Measurements from ENCODE around the gene GDAP2.
"Not testable (repeated sequence)": the region's sequence is repeated elsewhere in the genome, so short reads cannot be mapped to it uniquely, and the experiment has no call there.

The GDAP2 gene

DNA sequence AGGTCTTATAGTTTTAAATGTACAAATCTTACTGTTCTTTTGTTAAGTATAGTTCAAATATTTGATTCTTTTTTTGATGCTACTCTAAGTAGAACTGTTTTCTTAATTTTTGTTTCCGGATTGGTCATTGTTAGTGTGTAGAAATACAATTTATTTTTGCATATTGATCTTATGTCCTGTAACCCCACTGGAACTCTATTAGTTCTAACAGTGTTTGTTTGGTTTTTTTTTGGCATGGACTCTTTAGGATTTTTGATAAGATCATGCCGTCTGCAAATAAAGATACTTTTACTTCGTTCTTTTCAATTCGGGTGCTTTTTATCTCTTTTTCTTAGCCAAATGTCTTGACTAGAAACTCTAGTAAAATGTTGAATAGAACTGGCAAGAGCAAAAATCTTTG lies 26.5 kb downstream of the GDAP2 start:
- DNase-seq (ENCODE audit: low read depth, low spot score), result no peak

- DNase-seq (ENCODE audit: low read depth, low spot score), result no peak
Observed at GRCh38 chr1:117899801-117900200, 29.6 kb downstream of the GDAP2 start.

- DNase-seq (ENCODE audit: low read depth, low spot score), result no peak
Observed at GRCh38 chr1:117897551-117897950, 31.9 kb downstream of the GDAP2 start.

DNA sequence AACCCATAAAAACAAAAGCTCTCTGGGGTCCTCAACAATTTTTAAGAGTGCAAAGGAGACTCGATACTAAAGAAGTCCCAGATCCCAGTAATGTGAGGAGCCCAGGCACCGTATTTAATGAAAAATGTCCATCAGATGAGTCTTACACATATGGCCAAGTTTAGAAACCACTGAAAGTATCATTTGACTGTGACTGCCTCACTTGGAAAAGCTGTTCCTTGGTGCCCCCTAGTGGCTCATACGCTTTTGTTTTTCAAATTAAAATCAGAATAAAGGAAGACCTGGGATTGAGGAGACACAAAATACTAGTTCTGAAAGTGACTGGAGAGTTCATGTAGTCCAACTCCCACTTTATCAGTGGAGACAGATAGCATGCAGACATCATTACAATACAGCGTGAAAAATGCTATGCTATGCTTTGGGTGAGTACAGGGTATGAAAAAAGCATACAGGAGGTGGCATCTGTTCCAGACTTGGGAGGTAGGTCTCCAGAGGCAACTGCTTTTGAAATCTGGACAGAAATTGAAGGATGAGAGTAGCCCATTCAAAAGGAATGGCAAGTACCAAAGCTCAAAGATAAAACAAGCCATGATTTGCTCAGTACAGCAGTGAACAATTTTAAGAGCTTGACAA lies 33.8 kb downstream of the GDAP2 start:
- peak; percentile 36 for DNase-seq (ENCODE audit: low read depth, low spot score)

- DNase-seq (ENCODE audit: low read depth, low spot score), result no peak
Observed at GRCh38 chr1:117894078-117894477, 35.3 kb downstream of the GDAP2 start.

DNA sequence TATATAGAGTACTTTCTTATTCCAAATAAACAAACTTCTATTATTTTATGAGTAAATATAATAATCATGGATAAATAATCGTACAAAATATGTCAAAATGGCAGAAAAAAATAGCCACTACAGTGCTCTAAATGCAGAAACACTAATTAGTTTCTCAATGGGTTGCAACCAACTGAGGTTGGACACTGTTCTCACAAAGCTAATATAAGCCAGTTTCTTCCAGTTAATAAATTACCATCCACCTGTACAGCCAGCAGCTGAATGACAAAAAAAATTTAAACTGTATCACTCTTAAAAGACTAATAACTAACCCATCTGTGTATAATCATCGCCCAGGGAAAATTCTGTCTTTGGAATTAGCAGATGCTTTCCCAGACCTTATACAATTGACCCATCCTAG lies 36.9 kb downstream of the GDAP2 start:
- DNase-seq (ENCODE audit: low read depth, low spot score), result no peak

DNA sequence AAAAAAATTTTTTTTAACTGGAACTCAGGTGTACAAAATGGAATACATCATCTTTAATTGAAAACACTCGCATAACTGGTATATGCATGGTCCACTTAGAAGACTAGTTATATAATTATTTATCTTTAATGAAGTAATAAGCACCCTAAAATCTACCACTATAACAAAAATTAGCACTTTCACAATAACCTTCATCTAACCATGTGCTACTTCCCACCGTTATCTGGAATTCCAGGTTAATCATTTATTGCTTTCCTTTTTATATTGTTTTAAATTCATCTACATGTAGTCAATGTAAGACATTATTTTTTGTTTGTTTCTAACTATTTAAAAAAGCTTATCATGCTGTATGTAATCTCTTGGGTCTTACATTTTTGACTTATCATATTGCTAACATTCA lies 39.0 kb downstream of the GDAP2 start:
- no peak for DNase-seq (ENCODE audit: low read depth, low spot score)

DNA sequence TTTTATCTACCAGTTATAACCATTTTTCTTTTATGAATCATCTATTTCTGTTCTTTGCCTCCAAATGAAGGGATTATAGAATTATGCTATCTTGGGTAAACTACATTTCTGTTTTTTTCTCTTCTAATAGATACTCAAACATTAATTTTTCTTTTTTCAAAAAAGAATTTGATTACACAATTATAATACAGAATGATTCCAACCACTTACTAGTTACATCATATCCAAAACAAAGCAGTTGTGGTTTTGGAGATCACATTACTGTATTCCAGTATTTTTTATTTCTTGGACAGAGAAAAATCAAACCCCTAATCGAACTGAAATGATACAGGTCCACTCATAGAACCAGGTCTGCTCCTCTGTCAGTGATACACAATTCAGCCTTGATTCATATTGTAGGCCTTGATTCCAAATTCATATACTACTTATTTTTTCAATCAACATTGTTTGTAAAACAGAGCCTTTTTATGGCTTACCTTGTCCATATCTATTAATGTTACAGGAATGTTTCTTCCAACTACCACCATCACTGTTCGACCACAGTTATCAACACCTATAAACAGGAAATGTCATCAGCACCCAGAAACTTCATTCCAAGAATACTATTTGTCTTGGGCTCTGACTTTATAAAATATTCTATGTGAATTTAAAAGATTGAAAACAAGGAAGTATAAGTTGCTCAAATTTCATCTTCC lies 43.2 kb downstream of the GDAP2 start:
- no peak for DNase-seq (ENCODE audit: low read depth, low spot score)

DNA sequence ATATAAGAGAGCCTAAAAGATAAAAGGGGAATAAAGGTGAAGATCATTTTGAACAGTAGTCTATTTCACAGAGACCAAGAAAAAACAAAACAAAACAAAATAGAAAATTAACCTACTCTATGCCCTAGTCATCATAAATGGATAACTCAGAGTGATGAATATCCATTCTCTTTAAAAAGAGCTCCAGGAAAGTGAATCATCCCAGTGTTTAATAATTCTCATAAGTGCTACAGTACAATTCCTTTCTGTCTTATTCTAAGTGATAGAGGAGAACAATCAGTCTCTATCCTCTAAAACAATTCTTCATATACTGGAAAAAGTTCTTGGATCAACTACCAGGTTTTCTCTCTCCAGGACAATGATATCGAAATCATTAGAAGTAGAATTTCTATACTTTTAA lies 45.8 kb downstream of the GDAP2 start:
- no peak for DNase-seq (ENCODE audit: low read depth, low spot score)

DNA sequence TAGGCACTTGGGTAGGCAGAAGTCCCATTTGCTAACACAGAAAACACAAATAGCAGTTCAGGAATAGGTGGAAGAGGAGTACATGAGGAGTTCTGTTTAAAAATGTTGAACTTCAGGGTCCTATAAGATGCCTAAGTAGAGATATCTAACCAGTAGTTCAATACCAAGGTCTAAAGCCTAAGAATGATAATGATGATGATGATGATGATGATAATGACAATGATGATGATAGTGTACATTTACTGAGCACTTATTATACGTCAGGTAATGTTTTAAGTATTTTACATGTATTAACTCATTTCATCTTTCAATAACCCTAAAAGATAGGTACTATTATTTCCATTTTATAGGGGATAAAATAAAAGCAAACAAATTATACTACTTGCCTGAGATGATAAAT lies 50.1 kb downstream of the GDAP2 start:
- no peak for DNase-seq (ENCODE audit: low read depth, low spot score)

- DNase-seq (ENCODE audit: low read depth, low spot score), result no peak
Observed at GRCh38 chr1:117877823-117878222, 51.6 kb downstream of the GDAP2 start.

DNA sequence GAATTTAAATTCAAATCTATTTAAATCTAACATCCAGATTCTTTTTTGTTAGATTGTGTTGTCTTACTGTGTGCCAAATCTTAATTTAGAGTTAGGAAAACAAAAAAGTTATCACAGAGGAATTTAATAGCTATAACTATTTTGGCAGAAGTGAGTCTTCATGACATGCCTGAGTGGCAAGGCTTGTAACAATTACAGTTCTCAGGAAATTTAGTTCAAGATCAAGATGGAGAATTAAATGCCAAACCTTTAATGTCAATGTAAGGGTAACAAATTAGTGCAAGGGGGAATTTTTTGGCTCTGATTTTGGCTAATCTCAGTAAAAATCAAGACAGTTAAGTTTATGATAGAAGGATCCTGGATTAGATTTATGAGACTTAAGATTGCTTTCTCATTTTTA lies 58.4 kb downstream of the GDAP2 start:
- no peak for DNase-seq (ENCODE audit: low read depth, low spot score)

DNA sequence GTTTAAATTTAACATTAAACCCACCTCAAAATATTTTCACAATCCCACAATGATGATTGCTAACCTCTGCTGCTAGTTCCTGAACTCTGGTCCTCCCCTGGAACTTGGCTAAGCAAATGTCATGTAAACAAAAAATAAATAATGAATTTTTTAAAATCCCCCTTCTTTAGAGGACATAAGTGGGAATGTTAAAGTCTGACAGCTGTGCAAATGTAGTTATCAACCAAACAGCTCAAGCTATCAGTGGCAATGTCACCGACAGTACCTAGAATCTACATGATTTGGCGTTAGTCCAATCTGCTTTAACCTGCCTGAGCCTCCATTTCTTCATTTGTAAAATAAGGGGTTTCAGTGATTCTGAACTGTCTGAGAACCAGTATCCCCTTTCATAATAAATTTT lies 67.7 kb downstream of the GDAP2 start:
- no peak for DNase-seq (ENCODE audit: low read depth, low spot score)

GRCh38 chr1:117860896-117861610 lies 68.4 kb downstream of the GDAP2 start:
- DNase-seq (ENCODE audit: low read depth, low spot score), result no peak

DNA sequence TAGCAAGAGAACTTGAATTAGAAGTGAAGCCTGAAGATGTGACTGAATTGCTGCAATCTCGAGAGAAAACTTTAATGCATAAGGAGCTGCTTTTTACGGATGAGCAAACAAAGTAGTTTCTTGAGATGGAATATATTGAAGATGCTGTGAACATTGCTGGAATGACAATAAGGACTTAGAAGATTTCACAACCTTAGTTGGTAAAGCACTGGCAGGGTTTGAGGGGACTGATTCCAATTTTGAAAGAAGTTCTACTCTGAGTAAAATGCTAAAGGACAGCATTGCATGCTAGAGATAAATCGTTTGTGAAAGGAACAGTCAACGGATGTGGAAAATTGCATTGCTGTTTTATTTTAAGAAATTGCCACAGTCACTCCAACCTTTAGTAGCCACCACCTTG lies 69.5 kb downstream of the GDAP2 start:
- DNase-seq (ENCODE audit: low read depth, low spot score), result no peak

DNA sequence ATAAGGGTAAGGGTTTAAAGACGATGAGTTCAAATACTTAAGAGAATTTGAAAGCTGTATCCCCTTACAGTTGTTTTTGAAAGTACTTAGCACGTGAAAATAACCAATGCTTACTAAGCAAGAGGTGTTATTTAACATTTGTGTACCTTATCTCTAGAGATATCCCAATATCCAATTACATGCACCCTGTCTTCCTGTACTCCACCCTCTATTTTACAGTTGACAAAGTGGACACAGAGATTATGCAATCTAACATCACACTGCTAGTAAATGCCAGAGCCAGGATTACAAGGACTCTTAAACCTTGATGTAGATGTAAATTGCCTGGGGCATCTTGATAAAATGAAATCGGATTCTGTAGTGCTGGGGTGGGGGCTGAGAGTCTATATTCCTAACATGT lies 72.0 kb downstream of the GDAP2 start:
- no peak for DNase-seq (ENCODE audit: low read depth, low spot score)

GRCh38 chr1:117852853-117853553 lies 76.4 kb downstream of the GDAP2 start:
- DNase-seq (ENCODE audit: low read depth, low spot score), result no peak

GRCh38 chr1:117851687-117852086 lies 77.7 kb downstream of the GDAP2 start:
- no peak for DNase-seq (ENCODE audit: low read depth, low spot score)

GRCh38 chr1:117846674-117847425 lies 82.6 kb downstream of the GDAP2 start:
- DNase-seq (ENCODE audit: low read depth, low spot score), result no peak

- not testable (repeated sequence) for DNase-seq (ENCODE audit: low read depth, low spot score)
Observed at GRCh38 chr1:117844478-117844877, 84.9 kb downstream of the GDAP2 start.

GRCh38 chr1:117843791-117844190 lies 85.6 kb downstream of the GDAP2 start:
- no peak for DNase-seq (ENCODE audit: low read depth, low spot score)

Measured in brain pericyte (primary cell).